HEK293 (cell line): ENCODE measurements around the gene NPW.

Experiments
- FEZF1 ChIP-seq: fragments of 450-650 bp; formaldehyde crosslinking; IDR thresholded peaks from 2 replicates; pipeline ENCODE4 v1.5.1; 2016; ENCODE audit warnings: missing biosample characterization, missing genetic modification characterization
- GLI4 ChIP-seq: fragments of 450-650 bp; formaldehyde crosslinking; IDR thresholded peaks from 2 replicates; pipeline ENCODE4 v1.5.1; 2016; ENCODE audit warnings: missing biosample characterization, missing genetic modification characterization
- KLF17 ChIP-seq: fragments of 450-650 bp; formaldehyde crosslinking; IDR thresholded peaks from 2 replicates; pipeline ENCODE4 v1.5.1; 2016; ENCODE audit warnings: missing biosample characterization, missing genetic modification characterization
- SP3 ChIP-seq: fragments of 450-650 bp; formaldehyde crosslinking; IDR thresholded peaks from 2 replicates; pipeline ENCODE4 v1.5.1; 2016; ENCODE audit warnings: missing biosample characterization, missing genetic modification characterization
- ZBTB10 ChIP-seq: fragments of 450-650 bp; formaldehyde crosslinking; IDR thresholded peaks from 2 replicates; pipeline ENCODE4 v1.5.1; 2016; ENCODE audit warnings: missing biosample characterization, missing genetic modification characterization
- ZNF10 ChIP-seq: fragments of 450-650 bp; formaldehyde crosslinking; IDR thresholded peaks from 2 replicates; pipeline ENCODE4 v1.5.1; 2017; ENCODE audit warnings: missing biosample characterization, missing genetic modification characterization
- ZNF148 ChIP-seq: fragments of 450-650 bp; formaldehyde crosslinking; IDR thresholded peaks from 2 replicates; pipeline ENCODE4 v1.5.0; 2017; ENCODE audit warnings: missing biosample characterization, missing genetic modification characterization, borderline replicate concordance
- ZNF37A ChIP-seq: fragments of 450-650 bp; IDR thresholded peaks from 2 replicates; pipeline ENCODE4 v1.5.1; 2018; ENCODE audit warnings: missing biosample characterization, missing genetic modification characterization
- ZNF394 ChIP-seq: fragments of 450-650 bp; formaldehyde crosslinking; IDR thresholded peaks from 2 replicates; pipeline ENCODE4 v1.5.1; 2016; ENCODE audit warnings: missing biosample characterization, missing genetic modification characterization, mild to moderate bottlenecking, moderate library complexity, borderline replicate concordance
- ZNF48 ChIP-seq: fragments of 450-650 bp; formaldehyde crosslinking; IDR thresholded peaks from 2 replicates; pipeline ENCODE4 v1.5.1; 2016; ENCODE audit warnings: missing biosample characterization, missing genetic modification characterization
- ZNF513 ChIP-seq: fragments of 450-650 bp; IDR thresholded peaks from 2 replicates; pipeline ENCODE4 v1.5.1; 2018; ENCODE audit warnings: missing biosample characterization, missing genetic modification characterization
- ZNF530 ChIP-seq: fragments of 450-650 bp; formaldehyde crosslinking; IDR thresholded peaks from 2 replicates; pipeline ENCODE4 v1.5.1; 2016; ENCODE audit warnings: low read depth, missing biosample characterization, missing genetic modification characterization
- ZNF561 ChIP-seq: fragments of 450-650 bp; IDR thresholded peaks from 2 replicates; pipeline ENCODE4 v1.5.1; 2018; ENCODE audit warnings: missing biosample characterization, missing genetic modification characterization, borderline replicate concordance
- ZNF658 ChIP-seq: fragments of 450-650 bp; formaldehyde crosslinking; IDR thresholded peaks from 2 replicates; pipeline ENCODE4; 2016; ENCODE audit warnings: missing biosample characterization, missing genetic modification characterization
- ZNF792 ChIP-seq: fragments of 450-650 bp; formaldehyde crosslinking; IDR thresholded peaks from 2 replicates; pipeline ENCODE4 v1.5.1; 2016; ENCODE audit warnings: missing biosample characterization, missing genetic modification characterization
- ZSCAN4 ChIP-seq: fragments of 450-650 bp; formaldehyde crosslinking; IDR thresholded peaks from 2 replicates; pipeline ENCODE4 v1.5.1; 2017; ENCODE audit warnings: missing biosample characterization, missing genetic modification characterization

The NPW gene

GRCh38 chr16:2026461-2027023, 7.0 kb downstream of the NPW start, which contains the start of gene NHERF2 (continued):
- TF ChIP-seq SP3 (tag by site-specific recombination) = 0 out of 2 replicates have a peak, but pooled peaks have one; percentile 42
- no peak for TF ChIP-seq ZNF658 (tag by site-specific recombination)
- TF ChIP-seq ZBTB10 = no peak
- no peak for TF ChIP-seq ZNF48 (tag by site-specific recombination)
- no peak for TF ChIP-seq ZNF530 (tag by site-specific recombination)
- TF ChIP-seq ZSCAN4 (tag by site-specific recombination) = no peak
- no peak for TF ChIP-seq ZNF10 (tag by site-specific recombination)
- no peak for TF ChIP-seq ZNF561 (tag by site-specific recombination)
- TF ChIP-seq ZNF513 (tag by site-specific recombination) = no peak
- TF ChIP-seq KLF17 (tag by site-specific recombination) = no peak
- TF ChIP-seq ZNF394 (tag by site-specific recombination) = no peak
- TF ChIP-seq FEZF1 (tag by site-specific recombination) = no peak
- TF ChIP-seq ZNF792 (tag by site-specific recombination) = peak; percentile 97
- TF ChIP-seq GLI4 (tag by site-specific recombination) = no peak
- TF ChIP-seq ZNF37A (tag by site-specific recombination) = no peak
- TF ChIP-seq ZNF148 = no peak
